HepG2 (cell line): Measurements from ENCODE around the gene ATP6V0E2. TPM values are rescaled to one million over a fixed set of nuclear protein-coding genes. Genes with fewer than 3 reads are reported as not detected.

Experiments
- ATAC-seq: fragments of 200-7000 bp; cut with Tn5 transposase; 3 replicates; pipeline ENCODE4 v1.9.1; 2020; ENCODE audit warnings: mild to moderate bottlenecking, moderate library complexity
- BruUV-seq: library from RNA; stranded (reverse); fragments of 400-500 nt; replicated peaks from 2 replicates; lab custom pipeline; 2021; lab: Mats Ljungman, UMichigan
- CTCF ChIA-PET: fragments of 300-600 bp; formaldehyde crosslinking; extraction: SDS; loops from one replicate; lab custom pipeline; 2021; ENCODE audit warnings: low total read pairs, inconsistent platforms, low intra/inter-chr PET ratio; lab: Yijun Ruan, JAX
- POLR2A ChIA-PET: fragments of 350-600 bp; sonication (Branson Sonifier 250); formaldehyde crosslinking; loops from one replicate; lab custom pipeline; 2020; ENCODE audit warnings: antibody characterized with exemption, inconsistent platforms; lab: Yijun Ruan, JAX
- DNase-seq: peaks from one replicate; pipeline ENCODE4 v3.0.0-alpha.2; 2015; ENCODE audit warnings: low spot score
- FAIRE-seq: peaks from 3 replicates; lab custom pipeline; 2011; peaks lifted over from hg19 to GRCh38; lab: Jason Lieb, UNC
- H2AFZ ChIP-seq: one replicate; pipeline ENCODE4 v1.6.1; 2011; ENCODE audit warnings: low read length, inconsistent platforms
- H3K27ac ChIP-seq: fragments of 300-600 bp; 3 replicates; pipeline ENCODE4 v1.8.0; 2011; ENCODE audit warnings: mixed run types, mild to moderate bottlenecking, mixed read lengths, low read length, inconsistent platforms; ENCODE audit not compliant: insufficient read depth; ENCODE audit errors: extremely low read length
- H3K27me3 ChIP-seq, 2 experiments: fragments of 200-600 bp in 1 of 2; 2 replicates in 1 of 2; 3 replicates in 1 of 2; pipeline versions ENCODE4 v1.6.0 to v1.8.0; 2011; ENCODE audit warnings: low read length in 2 of 2, mild to moderate bottlenecking in 2 of 2, moderate library complexity in 2 of 2, inconsistent platforms in 1 of 2; ENCODE audit not compliant: insufficient read depth in 2 of 2, control insufficient read depth in 1 of 2
- H3K36me3 ChIP-seq, 2 experiments: fragments of 200-600 bp in 1 of 2; replicated peaks in 1 of 2; 2 replicates in 1 of 2; 3 replicates in 1 of 2; pipeline versions ENCODE4 v1.5.1 to v1.8.0; 2011; ENCODE audit warnings: low read length in 2 of 2, inconsistent platforms in 1 of 2; ENCODE audit not compliant: insufficient read depth in 2 of 2, control insufficient read depth in 1 of 2
- H3K4me1 ChIP-seq: 2 replicates; pipeline ENCODE4 v1.5.1; 2012; ENCODE audit warnings: low read length, inconsistent platforms; ENCODE audit not compliant: insufficient read depth
- H3K4me2 ChIP-seq: 2 replicates; pipeline ENCODE4 v1.6.0; 2011; ENCODE audit warnings: low read depth, low read length, inconsistent platforms
- H3K4me3 ChIP-seq, 3 experiments: fragments of 200-600 bp in 1 of 3; sonication (generic), shearing (Covaris generic) in 1 of 3; replicated peaks in 1 of 3; 2 replicates each; pipeline ENCODE4 v1.5.1; 2011 to 2016; ENCODE audit warnings: low read length in 3 of 3, inconsistent platforms in 2 of 3, low read depth in 2 of 3, mild to moderate bottlenecking in 2 of 3, control low read depth in 1 of 3, mixed read lengths in 1 of 3; ENCODE audit not compliant: insufficient read depth in 1 of 3
- H3K79me2 ChIP-seq: one replicate; pipeline ENCODE4 v1.6.1; 2011; ENCODE audit warnings: low read length, inconsistent platforms; ENCODE audit not compliant: insufficient read depth
- H3K9ac ChIP-seq: 2 replicates; pipeline ENCODE4 v1.6.0; 2011; ENCODE audit warnings: mild to moderate bottlenecking, low read depth, low read length, inconsistent platforms; ENCODE audit not compliant: insufficient read depth
- H3K9me3 ChIP-seq: 2 replicates; pipeline ENCODE4 v1.5.1; 2012; ENCODE audit warnings: mild to moderate bottlenecking, low read length
- H4K20me1 ChIP-seq: 2 replicates; pipeline ENCODE4 v1.6.0; 2011; ENCODE audit warnings: inconsistent platforms, mild to moderate bottlenecking, low read length, moderate library complexity; ENCODE audit not compliant: insufficient read depth
- FOXO1 ChIP-seq: sonication (generic); formaldehyde crosslinking; IDR thresholded peaks from 2 replicates; pipeline ENCODE4 v1.4.0; 2020; ENCODE audit warnings: missing genetic modification reagents
- HMGA1 ChIP-seq: sonication (generic); formaldehyde crosslinking; conservative IDR thresholded peaks from 2 replicates; pipeline ENCODE4 v1.4.0; 2020; ENCODE audit warnings: missing genetic modification reagents
- KAT7 ChIP-seq: IDR thresholded peaks from 2 replicates; pipeline ENCODE4 v1.6.1; 2018; ENCODE audit warnings: borderline replicate concordance, missing compliant biosample characterization
- KLF6 ChIP-seq: IDR thresholded peaks from 2 replicates; pipeline ENCODE4 v1.8.0; 2016; ENCODE audit warnings: missing biosample characterization, missing genetic modification reagents
- PATZ1 ChIP-seq: sonication (generic); formaldehyde crosslinking; IDR thresholded peaks from 2 replicates; pipeline ENCODE4 v1.4.0; 2020; ENCODE audit warnings: missing genetic modification reagents
- PAXIP1 ChIP-seq: sonication (generic); formaldehyde crosslinking; conservative IDR thresholded peaks from 2 replicates; pipeline ENCODE4 v1.4.0; 2020; ENCODE audit warnings: mild to moderate bottlenecking, missing genetic modification reagents, moderate library complexity
- PCBP1 ChIP-seq: fragments of 200-400 bp; formaldehyde crosslinking; IDR thresholded peaks from 2 replicates; pipeline ENCODE4 v1.6.1; 2017; ENCODE audit warnings: mild to moderate bottlenecking, low read depth, low read length, borderline replicate concordance
- SP2 ChIP-seq: sonication (generic); formaldehyde crosslinking; IDR thresholded peaks from 2 replicates; pipeline ENCODE4 v1.5.1; 2020; ENCODE audit warnings: mild to moderate bottlenecking, missing genetic modification reagents
- TOE1 ChIP-seq: sonication (generic); formaldehyde crosslinking; IDR thresholded peaks from 2 replicates; pipeline ENCODE4 v1.4.0; 2020; ENCODE audit warnings: mild to moderate bottlenecking, missing genetic modification reagents
- ZBTB38 ChIP-seq: sonication (generic); formaldehyde crosslinking; IDR thresholded peaks from 2 replicates; pipeline ENCODE4 v1.5.1; 2020; ENCODE audit warnings: mild to moderate bottlenecking, missing genetic modification reagents
- ZFP82 ChIP-seq: sonication (generic); formaldehyde crosslinking; IDR thresholded peaks from 2 replicates; pipeline ENCODE4 v1.5.1; 2020; ENCODE audit warnings: mild to moderate bottlenecking, missing genetic modification reagents, borderline replicate concordance
- ZNF20 ChIP-seq: sonication (generic); formaldehyde crosslinking; IDR thresholded peaks from 2 replicates; pipeline ENCODE4 v1.4.0; 2020; ENCODE audit warnings: mild to moderate bottlenecking, moderate library complexity, missing genetic modification reagents
- ZNF235 ChIP-seq: sonication (generic); formaldehyde crosslinking; IDR thresholded peaks from 2 replicates; pipeline ENCODE4 v1.8.1; 2023; ENCODE audit warnings: mild to moderate bottlenecking, missing genetic modification reagents, borderline replicate concordance
- ZNF546 ChIP-seq: sonication (generic); formaldehyde crosslinking; conservative IDR thresholded peaks from 2 replicates; pipeline ENCODE4 v1.8.1; 2023; ENCODE audit warnings: mild to moderate bottlenecking, missing genetic modification reagents
- ZNF598 ChIP-seq: sonication (generic); formaldehyde crosslinking; IDR thresholded peaks from 2 replicates; pipeline ENCODE4 v1.5.1; 2020; ENCODE audit warnings: mild to moderate bottlenecking, missing genetic modification reagents, borderline replicate concordance
- ZNF724P ChIP-seq: sonication (generic); formaldehyde crosslinking; IDR thresholded peaks from 2 replicates; pipeline ENCODE4 v1.8.0; 2022; ENCODE audit warnings: missing genetic modification reagents, borderline replicate concordance
- WGBS: methylation state at CpG from one replicate; pipeline ENCODE4 v1.1.6; 2017; ENCODE audit warnings: low lambda C conversion rate; 5-methylcytosine and 5-hydroxymethylcytosine counted together
- in situ Hi-C: cut with HindIII; loops from 2 replicates; pipeline ENCODE4 v1.10.0; 2017; ENCODE audit warnings: low pct_unique_long_range_greater_than_20kb; ENCODE audit not compliant: extremely low pct_ligation_motif_present
- intact Hi-C: fragments of 100-400 bp; cut with micrococcal nuclease; formaldehyde crosslinking; loops from one replicate; pipeline ENCODE4 v1.10.0; 2022; ENCODE audit not compliant: unreplicated experiment
- polyA plus RNA-seq, 8 experiments: library from polyadenylated mRNA; depleted of rRNA in 3 of 8; stranded (reverse) in 7 of 8; unstranded in 1 of 8; fragments of >200 nt; fragmentation: Illumina TruSeq in 4 of 8; extraction: Trizol in 4 of 8; gene quantifications; 2 replicates each; pipeline versions ENCODE4 v1.2.1 to v1.2.3, GENCODE V29; 2011 to 2016; ENCODE audit warnings: low read depth in 4 of 8, missing spikeins in 1 of 8, mixed read lengths in 1 of 8; ENCODE audit not compliant: insufficient read depth in 1 of 8
- total RNA-seq, 5 experiments: library from RNA; depleted of rRNA; stranded (reverse); fragments of >200 nt; fragmentation: Illumina TruSeq; extraction: Trizol; gene quantifications; 2 replicates each; pipeline ENCODE4 v1.2.3, GENCODE V29; 2016; ENCODE audit warnings: low read depth in 1 of 5
- TF ChIP-seq, protein P1 (sequence below): sonication (generic); formaldehyde crosslinking; IDR thresholded peaks from 2 replicates; pipeline ENCODE4 v1.4.0; 2020; ENCODE audit warnings: mild to moderate bottlenecking, missing genetic modification reagents

ATP6V0E2 gene
- total and polyA plus RNA-seq, 2 of the 13 experiments (the other 11 are each of a cell fraction or from before 2014, with no cell fraction given), result 36.8 to 203 TPM

GRCh38 chr7:149863500-149863899 lies 10.3 kb upstream of the ATP6V0E2 start:
- H4K20me1 ChIP-seq, result no peaks in the 10 kb centered on the region
- in situ Hi-C loops (loop anchor here (25.0 kb wide), 1 partner anchor 174 kb away; no protein-coding TSS in a partner anchor), intact Hi-C loops (no loop called here)
- no peak overlapping the region for H3K4me3 ChIP-seq
- no peaks in the 10 kb centered on the region for H3K79me2 ChIP-seq
- WGBS, result 48% methylated on average over 4 of the region's 4 CpGs
- H3K27ac ChIP-seq, result no peak overlapping the region
- no peaks in the 10 kb centered on the region for H3K9me3 ChIP-seq
- H3K4me2 ChIP-seq, result no peak overlapping the region
- H3K9ac ChIP-seq, result no peak overlapping the region
- BruUV-seq, result no TSS peak
- ATAC-seq, result no peak
- no peaks in the 10 kb centered on the region for H3K4me1 ChIP-seq
- POLR2A ChIA-PET, result no interaction called here
- peaks cover 0 to 10% of the 10 kb centered on the region in 2 experiments; a peak in 1 of 5 replicates for H3K27me3 ChIP-seq
- CTCF ChIA-PET, result no interaction called here
- DNase-seq, result no peak
- H2AFZ ChIP-seq, result no peak overlapping the region
- FAIRE-seq, result no peak
- no peaks in the 10 kb centered on the region for H3K36me3 ChIP-seq
- TF ChIP-seq PCBP1 (no peak), KAT7 (CRISPR knock-in tag) (no peak), ZNF546 (CRISPR knock-in tag) (no peak), SP2 (no peak), PATZ1 (CRISPR knock-in tag) (no peak), ZBTB38 (CRISPR knock-in tag) (no peak), PAXIP1 (CRISPR knock-in tag) (no peak), ZNF598 (CRISPR knock-in tag) (no peak), ZNF20 (no peak), TOE1 (CRISPR knock-in tag) (no peak), ZFP82 (CRISPR knock-in tag) (no peak), FOXO1 (CRISPR knock-in tag) (no peak), KLF6 (no peak), ZNF724P (CRISPR knock-in tag) (no peak), ZNF235 (CRISPR knock-in tag) (no peak), HMGA1 (no peak)
- TF ChIP-seq, protein P1, sequence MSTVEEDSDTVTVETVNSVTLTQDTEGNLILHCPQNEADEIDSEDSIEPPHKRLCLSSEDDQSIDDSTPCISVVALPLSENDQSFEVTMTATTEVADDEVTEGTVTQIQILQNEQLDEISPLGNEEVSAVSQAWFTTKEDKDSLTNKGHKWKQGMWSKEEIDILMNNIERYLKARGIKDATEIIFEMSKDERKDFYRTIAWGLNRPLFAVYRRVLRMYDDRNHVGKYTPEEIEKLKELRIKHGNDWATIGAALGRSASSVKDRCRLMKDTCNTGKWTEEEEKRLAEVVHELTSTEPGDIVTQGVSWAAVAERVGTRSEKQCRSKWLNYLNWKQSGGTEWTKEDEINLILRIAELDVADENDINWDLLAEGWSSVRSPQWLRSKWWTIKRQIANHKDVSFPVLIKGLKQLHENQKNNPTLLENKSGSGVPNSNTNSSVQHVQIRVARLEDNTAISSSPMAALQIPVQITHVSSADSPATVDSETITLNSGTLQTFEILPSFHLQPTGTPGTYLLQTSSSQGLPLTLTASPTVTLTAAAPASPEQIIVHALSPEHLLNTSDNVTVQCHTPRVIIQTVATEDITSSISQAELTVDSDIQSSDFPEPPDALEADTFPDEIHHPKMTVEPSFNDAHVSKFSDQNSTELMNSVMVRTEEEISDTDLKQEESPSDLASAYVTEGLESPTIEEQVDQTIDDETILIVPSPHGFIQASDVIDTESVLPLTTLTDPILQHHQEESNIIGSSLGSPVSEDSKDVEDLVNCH (CRISPR knock-in tag), result no peak
